T-helper 17 cell (primary cell): ENCODE data around the gene RGS10. TPM values are rescaled to one million over a fixed set of nuclear protein-coding genes. Genes with fewer than 3 reads are reported as not detected.
"Not testable (repeated sequence)": the region's sequence is repeated elsewhere in the genome, so short reads cannot be mapped to it uniquely, and the experiment has no call there.

Experiments
- ATAC-seq: fragments of 150-1000 bp; cut with Tn5 transposase; 2 replicates; pipeline ENCODE4 v1.10.0; 2021; ENCODE audit warnings: mild to moderate bottlenecking, moderate library complexity
- DNase-seq, 3 donors: peaks; one replicate each; pipeline versions ENCODE4 v3.0.0 to v3.0.0-alpha.2; 2020 to 2021
- H3K9me3 ChIP-seq: one replicate; pipeline ENCODE4 v1.7.0; 2013; ENCODE audit warnings: low read length, mild to moderate bottlenecking; ENCODE audit not compliant: control insufficient read depth, poor library complexity, severe bottlenecking
- H3K27ac Mint-ChIP-seq: one replicate; pipeline ENCODE4 v1.8.0; 2022; ENCODE audit warnings: mild to moderate bottlenecking, moderate library complexity, mixed read lengths
- H3K27me3 Mint-ChIP-seq: one replicate; pipeline ENCODE4 v1.8.0; 2022; ENCODE audit warnings: mixed read lengths
- H3K36me3 Mint-ChIP-seq: one replicate; pipeline ENCODE4 v1.8.0; 2022; ENCODE audit warnings: low read depth, mixed read lengths
- H3K4me1 Mint-ChIP-seq: one replicate; pipeline ENCODE4 v1.8.0; 2022; ENCODE audit warnings: mild to moderate bottlenecking, mixed read lengths
- H3K4me3 Mint-ChIP-seq: one replicate; pipeline ENCODE4 v1.8.0; 2022; ENCODE audit warnings: mild to moderate bottlenecking, moderate library complexity, mixed read lengths
- total RNA-seq, 4 donors: library from RNA in 2 of 4; stranded (reverse) in 2 of 4; gene quantifications; one replicate each; pipeline ENCODE4 v1.2.3 and lab custom pipeline; 2022 to 2026

RGS10 gene
- total RNA-seq, 2 donors from 2014 or later = 64.7 to 135 TPM

DNA sequence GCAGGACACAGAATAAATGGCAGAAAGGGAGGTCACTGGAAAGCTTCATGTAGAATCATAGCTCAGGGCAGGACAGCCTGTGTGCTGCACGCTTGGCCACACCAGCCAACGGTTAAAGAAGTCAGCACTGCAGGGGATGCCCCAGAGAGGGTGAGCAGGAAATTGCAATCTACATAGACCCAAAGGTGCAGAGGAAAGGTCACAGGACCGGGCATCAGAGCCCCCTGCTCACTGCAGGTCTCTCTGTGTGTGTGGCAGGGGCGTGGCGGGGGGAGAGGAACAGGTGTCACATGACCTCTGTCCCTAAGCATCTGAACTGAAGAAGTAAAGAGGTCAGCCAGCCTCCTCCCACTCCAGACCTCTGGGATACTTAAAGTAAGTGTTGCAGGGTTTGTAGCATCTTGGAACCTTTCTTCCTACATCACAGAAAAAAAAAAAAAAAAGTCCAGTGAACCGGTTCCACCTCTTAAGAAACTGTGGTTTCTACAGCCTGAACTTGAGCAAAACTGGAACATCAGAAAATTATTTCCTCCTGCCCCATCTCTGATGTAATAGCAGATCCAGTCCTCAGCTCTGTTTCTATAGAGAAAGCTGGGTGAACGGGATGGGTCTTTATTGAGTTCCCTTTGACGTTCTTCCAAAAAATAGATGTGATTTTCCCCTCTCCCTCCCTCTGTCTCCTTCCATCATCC lies 64.3 kb downstream of the RGS10 start:
- H3K9me3 ChIP-seq = no peaks in the 10 kb centered on the region
- peak overlapping the region; percentile 88 for H3K27ac Mint-ChIP-seq
- ATAC-seq (peak; percentile 81), DNase-seq (no peak)
- peak overlapping the region; percentile 85 for H3K4me3 Mint-ChIP-seq
- no peaks in the 10 kb centered on the region for H3K27me3 Mint-ChIP-seq
- H3K36me3 Mint-ChIP-seq = no peaks in the 10 kb centered on the region
- peaks cover 30% of the 10 kb centered on the region for H3K4me1 Mint-ChIP-seq

DNA sequence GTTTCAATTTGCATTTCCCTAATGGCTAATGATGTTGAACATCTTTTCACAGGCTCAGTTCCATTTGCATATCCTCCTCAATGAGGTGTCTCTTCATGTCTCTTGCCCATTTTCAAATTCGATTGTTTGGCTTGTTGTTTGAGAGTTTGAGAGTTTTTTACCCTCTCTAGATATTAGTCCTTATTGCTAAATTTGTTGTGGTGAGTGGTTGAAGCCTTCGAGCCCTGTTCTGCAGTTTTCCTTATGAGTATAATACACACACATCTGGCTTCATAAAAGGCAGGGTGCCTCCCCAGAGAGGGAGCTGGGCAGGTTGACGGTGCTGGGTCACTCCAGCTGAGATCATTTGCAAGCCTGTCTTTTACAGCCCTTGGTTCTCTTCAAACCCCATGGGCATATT lies 65.1 kb downstream of the RGS10 start:
- Mint-ChIP-seq H3K27ac (peak overlapping the region; percentile 32), H3K36me3 (no peaks in the 10 kb centered on the region), H3K27me3 (no peaks in the 10 kb centered on the region), H3K4me1 (peaks cover 30% of the 10 kb centered on the region), H3K4me3 (no peak overlapping the region)
- no peaks in the 10 kb centered on the region for H3K9me3 ChIP-seq
- no peak for ATAC-seq
- DNase-seq = no peak

DNA sequence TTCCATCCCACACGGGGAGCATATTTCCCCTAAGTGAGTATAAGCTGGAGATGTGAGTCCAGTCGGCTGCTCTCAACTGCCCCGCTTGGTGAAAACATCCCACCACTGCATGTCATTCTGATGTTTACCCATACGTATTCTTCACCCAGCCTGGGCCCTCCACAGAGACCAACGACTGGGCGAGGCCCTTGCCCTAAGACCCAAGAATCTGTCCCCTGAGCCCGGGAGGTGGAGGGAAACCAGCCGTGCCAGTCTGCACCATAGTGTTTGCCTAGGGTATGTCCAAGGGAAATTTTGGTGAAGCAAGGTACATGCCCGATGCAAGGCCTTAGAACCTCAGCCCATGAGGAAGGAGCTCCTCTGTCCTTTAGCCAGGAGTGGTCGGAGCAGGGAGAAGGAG lies 67.9 kb downstream of the RGS10 start:
- no peaks in the 10 kb centered on the region for H3K9me3 ChIP-seq
- peaks cover 32% of the 10 kb centered on the region for H3K4me1 Mint-ChIP-seq
- no peak overlapping the region for H3K27ac Mint-ChIP-seq
- H3K36me3 Mint-ChIP-seq = no peaks in the 10 kb centered on the region
- no peaks in the 10 kb centered on the region for H3K27me3 Mint-ChIP-seq
- H3K4me3 Mint-ChIP-seq = no peak overlapping the region
- ATAC-seq (no peak), DNase-seq (no peak)

GRCh38 chr10:119473771-119474170 lies 68.7 kb downstream of the RGS10 start:
- H3K9me3 ChIP-seq = no peaks in the 10 kb centered on the region
- ATAC-seq (no peak), DNase-seq (no peak)
- H3K4me3 Mint-ChIP-seq = no peak overlapping the region
- no peaks in the 10 kb centered on the region for H3K36me3 Mint-ChIP-seq
- peaks cover 23% of the 10 kb centered on the region for H3K4me1 Mint-ChIP-seq
- H3K27me3 Mint-ChIP-seq = no peaks in the 10 kb centered on the region
- no peak overlapping the region for H3K27ac Mint-ChIP-seq

GRCh38 chr10:119470920-119471702 lies 71.4 kb downstream of the RGS10 start:
- Mint-ChIP-seq H3K36me3 (no peaks in the 10 kb centered on the region), H3K4me1 (peaks cover 13% of the 10 kb centered on the region), H3K4me3 (no peak overlapping the region), H3K27me3 (no peaks in the 10 kb centered on the region), H3K27ac (no peak overlapping the region)
- no peak for ATAC-seq
- DNase-seq = no peak
- H3K9me3 ChIP-seq = no peaks in the 10 kb centered on the region

DNA sequence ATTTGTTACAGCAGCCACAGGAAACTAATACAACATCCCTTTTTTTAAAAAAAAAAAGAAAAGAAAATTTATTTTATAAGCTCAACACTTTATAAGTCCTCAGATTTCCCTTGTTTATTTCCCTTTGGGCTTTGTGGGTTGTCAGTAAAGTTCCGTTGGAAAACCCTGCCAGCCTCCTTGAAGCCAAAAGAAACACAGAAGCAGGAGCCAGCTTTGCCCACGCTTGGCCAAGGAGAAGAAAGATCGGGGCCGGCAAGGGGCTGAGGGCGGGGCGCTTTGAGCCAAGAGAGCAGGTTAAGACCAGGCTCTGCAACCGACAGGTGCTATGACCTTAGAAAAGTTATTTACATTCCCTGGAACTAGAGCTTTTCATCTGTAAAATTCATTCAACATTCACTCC lies 72.7 kb downstream of the RGS10 start:
- no peaks in the 10 kb centered on the region for H3K27me3 Mint-ChIP-seq
- no peak overlapping the region for H3K27ac Mint-ChIP-seq
- H3K36me3 Mint-ChIP-seq = no peaks in the 10 kb centered on the region
- ATAC-seq (no peak), DNase-seq (no peak)
- H3K4me3 Mint-ChIP-seq = no peak overlapping the region
- H3K9me3 ChIP-seq = no peaks in the 10 kb centered on the region
- peaks cover 16% of the 10 kb centered on the region for H3K4me1 Mint-ChIP-seq

- no peak for ATAC-seq
- DNase-seq = no peak
- no peaks in the 10 kb centered on the region for H3K36me3 Mint-ChIP-seq
Measured at GRCh38 chr10:119469325-119469707, 73.2 kb downstream of the RGS10 start.

GRCh38 chr10:119468542-119469324 lies 73.8 kb downstream of the RGS10 start:
- H3K4me3 Mint-ChIP-seq = no peak overlapping the region
- ATAC-seq = no peak
- no peaks in the 10 kb centered on the region for H3K36me3 Mint-ChIP-seq
- H3K27ac Mint-ChIP-seq = no peak overlapping the region
- peaks cover 15% of the 10 kb centered on the region for H3K4me1 Mint-ChIP-seq
- H3K9me3 ChIP-seq = no peaks in the 10 kb centered on the region
- no peak for DNase-seq
- H3K27me3 Mint-ChIP-seq = no peaks in the 10 kb centered on the region

More at GRCh38 chr10:119469325-119469707, 73.2 kb downstream of the RGS10 start:
- Mint-ChIP-seq H3K4me3 (no peak overlapping the region), H3K27ac (no peak overlapping the region), H3K4me1 (peaks cover 17% of the 10 kb centered on the region), H3K27me3 (no peaks in the 10 kb centered on the region)
- no peaks in the 10 kb centered on the region for H3K9me3 ChIP-seq

- no peaks in the 10 kb centered on the region for H3K9me3 ChIP-seq
- H3K27me3 Mint-ChIP-seq = no peaks in the 10 kb centered on the region
- no peak overlapping the region for H3K4me3 Mint-ChIP-seq
- H3K36me3 Mint-ChIP-seq = no peaks in the 10 kb centered on the region
- ATAC-seq = peak; percentile 88
- no peak overlapping the region for H3K27ac Mint-ChIP-seq
- H3K4me1 Mint-ChIP-seq = peaks cover 13% of the 10 kb centered on the region
- peak in 1 of 3 donors; percentile 26 for DNase-seq
Measured at GRCh38 chr10:119466655-119467054, 75.9 kb downstream of the RGS10 start.

GRCh38 chr10:119466076-119466475 lies 76.4 kb downstream of the RGS10 start:
- Mint-ChIP-seq H3K27ac (no peak overlapping the region), H3K4me3 (no peak overlapping the region), H3K27me3 (no peaks in the 10 kb centered on the region), H3K36me3 (no peaks in the 10 kb centered on the region), H3K4me1 (peaks cover 13% of the 10 kb centered on the region)
- no peaks in the 10 kb centered on the region for H3K9me3 ChIP-seq
- ATAC-seq (peak; percentile 19), DNase-seq (no peak)

DNA sequence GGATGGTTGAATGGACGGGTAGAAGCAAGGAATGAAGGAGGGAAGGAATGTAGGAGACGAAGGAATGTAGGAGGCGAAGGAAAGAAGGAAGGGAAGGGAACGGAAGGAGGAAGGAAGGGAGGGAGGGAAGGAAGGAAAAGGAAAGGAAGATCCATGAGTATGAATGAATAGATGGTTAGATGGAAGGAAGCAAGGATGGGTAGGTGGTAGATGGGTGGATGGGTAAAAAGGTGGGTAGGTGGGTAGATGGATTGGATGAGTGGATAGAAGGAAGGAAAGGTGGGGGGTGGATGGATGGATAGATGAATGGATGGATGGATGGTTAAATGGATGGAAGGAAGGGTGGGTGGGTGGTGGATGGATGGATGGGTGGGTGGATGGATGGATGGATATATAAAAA lies 77.4 kb downstream of the RGS10 start:
- no peaks in the 10 kb centered on the region for H3K27me3 Mint-ChIP-seq
- no peak overlapping the region for H3K27ac Mint-ChIP-seq
- no peak overlapping the region for H3K4me3 Mint-ChIP-seq
- DNase-seq (no peak), ATAC-seq (no peak)
- H3K4me1 Mint-ChIP-seq = peaks cover 16% of the 10 kb centered on the region
- no peaks in the 10 kb centered on the region for H3K36me3 Mint-ChIP-seq
- H3K9me3 ChIP-seq = no peaks in the 10 kb centered on the region

DNA sequence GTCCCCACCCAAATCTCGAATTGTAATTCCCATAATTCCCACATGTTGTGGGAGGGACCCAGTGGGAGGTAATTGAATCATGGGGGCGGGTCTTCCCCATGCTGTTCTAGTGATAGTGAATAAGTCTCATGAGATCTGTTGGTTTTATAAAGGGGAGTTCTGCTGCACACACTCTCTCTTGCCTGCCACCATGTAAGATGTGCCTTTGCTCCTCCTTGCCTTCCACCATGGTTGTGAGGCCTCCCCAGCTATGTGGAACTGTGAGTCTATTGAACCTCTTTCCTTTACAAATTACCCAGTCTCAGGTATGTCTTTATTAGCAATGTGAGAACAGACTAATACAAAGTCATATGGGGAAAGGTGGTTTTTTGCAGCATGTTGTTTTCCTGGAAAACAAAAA lies 79.3 kb downstream of the RGS10 start:
- ATAC-seq, H3K36me3 Mint-ChIP-seq, H3K27ac Mint-ChIP-seq, H3K9me3 ChIP-seq, DNase-seq, H3K27me3 Mint-ChIP-seq, H3K4me3 Mint-ChIP-seq: not testable (repeated sequence)
- H3K4me1 Mint-ChIP-seq = peaks cover 16% of the 10 kb centered on the region

- DNase-seq = no peak
- Mint-ChIP-seq H3K4me1 (peaks cover 16% of the 10 kb centered on the region), H3K27me3 (no peaks in the 10 kb centered on the region), H3K4me3 (no peak overlapping the region), H3K27ac (no peak overlapping the region), H3K36me3 (no peaks in the 10 kb centered on the region)
- no peaks in the 10 kb centered on the region for H3K9me3 ChIP-seq
- ATAC-seq = no peak
Measured at GRCh38 chr10:119462773-119463172, 79.7 kb downstream of the RGS10 start.
